Fibroblast of pulmonary artery (primary cell): Measurements from ENCODE around the gene PLCXD1.
"Not testable (repeated sequence)": the region's sequence is repeated elsewhere in the genome, so short reads cannot be mapped to it uniquely, and the experiment has no call there.

Experiments
- DNase-seq: peaks from one replicate; pipeline ENCODE4 v3.0.0-alpha.2; 2010; ENCODE audit warnings: low read depth
- H3K4me3 ChIP-seq: replicated peaks from 2 replicates; pipeline ENCODE4 v1.5.1; 2011; ENCODE audit warnings: low read depth, mild to moderate bottlenecking, control low read depth, low read length, moderate library complexity
- TF ChIP-seq, protein P1 (sequence below): IDR thresholded peaks from 2 replicates; pipeline ENCODE4 v1.5.1; 2011; ENCODE audit warnings: mild to moderate bottlenecking, control low read depth, low read length, inconsistent platforms; ENCODE audit errors: missing control alignments

The PLCXD1 gene, protein sequence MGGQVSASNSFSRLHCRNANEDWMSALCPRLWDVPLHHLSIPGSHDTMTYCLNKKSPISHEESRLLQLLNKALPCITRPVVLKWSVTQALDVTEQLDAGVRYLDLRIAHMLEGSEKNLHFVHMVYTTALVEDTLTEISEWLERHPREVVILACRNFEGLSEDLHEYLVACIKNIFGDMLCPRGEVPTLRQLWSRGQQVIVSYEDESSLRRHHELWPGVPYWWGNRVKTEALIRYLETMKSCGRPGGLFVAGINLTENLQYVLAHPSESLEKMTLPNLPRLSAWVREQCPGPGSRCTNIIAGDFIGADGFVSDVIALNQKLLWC

DNA sequence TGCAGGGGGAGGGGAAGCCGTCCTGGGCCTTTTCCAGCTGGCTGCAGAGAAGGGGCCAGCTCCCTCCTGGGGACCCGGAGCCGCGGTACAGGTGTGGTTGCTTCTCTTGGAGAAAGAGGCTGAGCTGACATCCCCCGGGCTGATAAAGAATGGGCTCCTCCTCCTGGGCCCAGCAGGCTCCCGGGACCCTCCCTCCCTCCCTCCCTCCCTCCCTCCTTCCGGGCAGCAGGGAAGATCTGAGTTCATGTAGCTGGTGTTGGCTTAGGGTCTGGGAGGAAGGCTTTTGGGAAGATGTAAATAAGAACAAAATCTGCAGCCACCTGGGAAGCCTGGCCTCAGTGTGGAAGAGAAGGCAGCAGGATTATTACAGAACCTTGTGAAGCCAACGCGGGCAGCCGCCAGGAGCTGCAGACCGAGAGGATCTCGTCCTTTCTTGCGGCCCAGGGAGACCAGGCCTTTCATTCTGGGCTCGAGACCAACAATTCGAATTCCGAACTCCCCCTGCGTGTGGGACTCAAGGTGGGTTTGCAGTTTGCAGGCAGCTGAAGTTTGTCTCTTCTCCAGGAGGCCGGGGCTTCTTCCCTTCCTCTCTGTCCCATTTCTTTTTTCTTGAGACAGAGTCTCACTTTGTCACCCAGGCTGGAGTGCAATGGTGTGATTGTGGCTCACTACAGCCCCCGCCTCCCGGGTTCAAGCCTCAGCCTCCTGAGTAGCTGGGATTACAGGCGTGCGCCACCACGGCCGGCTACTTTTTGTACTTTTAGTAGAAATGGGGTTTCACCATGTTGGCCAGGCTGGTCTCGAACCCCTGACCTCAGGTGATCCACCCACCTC is at the start of gene PLCXD1:
TSS of gene PLCXD1 (plus strand) at position 216 of the 834 bp plus-strand sequence. CDS start 2,807 bp downstream, outside the sequence.
- peak within 1 kb of the TSS; percentile 56 for H3K4me3 ChIP-seq
- peak; percentile 58 for DNase-seq
- TF ChIP-seq, protein P1, sequence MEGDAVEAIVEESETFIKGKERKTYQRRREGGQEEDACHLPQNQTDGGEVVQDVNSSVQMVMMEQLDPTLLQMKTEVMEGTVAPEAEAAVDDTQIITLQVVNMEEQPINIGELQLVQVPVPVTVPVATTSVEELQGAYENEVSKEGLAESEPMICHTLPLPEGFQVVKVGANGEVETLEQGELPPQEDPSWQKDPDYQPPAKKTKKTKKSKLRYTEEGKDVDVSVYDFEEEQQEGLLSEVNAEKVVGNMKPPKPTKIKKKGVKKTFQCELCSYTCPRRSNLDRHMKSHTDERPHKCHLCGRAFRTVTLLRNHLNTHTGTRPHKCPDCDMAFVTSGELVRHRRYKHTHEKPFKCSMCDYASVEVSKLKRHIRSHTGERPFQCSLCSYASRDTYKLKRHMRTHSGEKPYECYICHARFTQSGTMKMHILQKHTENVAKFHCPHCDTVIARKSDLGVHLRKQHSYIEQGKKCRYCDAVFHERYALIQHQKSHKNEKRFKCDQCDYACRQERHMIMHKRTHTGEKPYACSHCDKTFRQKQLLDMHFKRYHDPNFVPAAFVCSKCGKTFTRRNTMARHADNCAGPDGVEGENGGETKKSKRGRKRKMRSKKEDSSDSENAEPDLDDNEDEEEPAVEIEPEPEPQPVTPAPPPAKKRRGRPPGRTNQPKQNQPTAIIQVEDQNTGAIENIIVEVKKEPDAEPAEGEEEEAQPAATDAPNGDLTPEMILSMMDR, result no peak

DNA sequence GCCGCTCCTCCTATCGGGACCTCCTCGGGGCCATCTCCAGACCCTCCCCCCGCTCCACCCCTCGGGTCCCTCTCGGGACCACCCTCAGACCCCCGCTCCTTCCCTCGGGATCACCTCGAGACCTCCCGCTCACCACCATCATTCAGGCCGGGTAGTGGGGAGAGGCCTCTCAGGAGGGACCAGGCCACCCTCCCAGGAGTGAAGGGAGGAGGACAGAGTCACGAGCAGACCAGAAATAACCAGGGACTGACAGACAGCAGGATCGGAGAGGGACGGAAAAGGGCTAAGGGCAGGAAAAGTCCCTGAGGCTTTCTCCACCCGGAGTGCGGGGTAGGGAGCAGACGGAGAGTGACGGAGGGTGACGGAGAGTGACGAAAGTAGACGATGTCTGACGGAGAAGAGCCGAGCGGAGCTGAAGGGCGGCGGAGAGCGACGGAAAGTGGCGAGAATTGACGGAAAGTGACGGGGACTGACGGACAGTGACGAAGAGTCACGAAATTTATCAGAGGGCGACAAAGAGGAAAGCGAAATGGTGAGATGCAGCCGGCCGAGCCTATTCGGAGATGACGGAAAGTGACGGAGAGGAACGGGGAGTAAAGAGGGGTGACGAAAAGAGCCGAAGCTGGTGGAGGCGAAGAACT is 49.4 kb upstream of the PLCXD1 start:
- not testable (repeated sequence) for H3K4me3 ChIP-seq, DNase-seq

DNA sequence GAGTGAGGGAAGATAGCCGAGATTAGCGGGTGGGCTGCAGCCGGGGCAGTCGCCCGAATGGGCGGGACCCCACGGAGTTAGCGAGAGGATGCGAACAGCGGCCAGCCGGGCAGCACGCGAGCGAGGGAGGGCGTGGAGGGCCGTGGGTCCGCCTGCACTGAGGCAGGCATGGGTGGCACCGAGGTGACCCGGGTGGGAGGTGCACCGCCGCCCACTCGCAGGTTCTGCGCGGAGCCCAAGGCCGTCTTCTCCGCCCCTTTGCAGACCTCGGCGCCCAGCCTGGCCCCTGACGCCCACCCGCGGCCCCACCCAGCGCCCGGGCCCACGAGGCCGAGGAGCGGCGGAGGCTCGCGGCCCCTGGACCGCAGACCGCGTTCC is 48.9 kb upstream of the PLCXD1 start:
- not testable (repeated sequence) for H3K4me3 ChIP-seq, DNase-seq

DNA sequence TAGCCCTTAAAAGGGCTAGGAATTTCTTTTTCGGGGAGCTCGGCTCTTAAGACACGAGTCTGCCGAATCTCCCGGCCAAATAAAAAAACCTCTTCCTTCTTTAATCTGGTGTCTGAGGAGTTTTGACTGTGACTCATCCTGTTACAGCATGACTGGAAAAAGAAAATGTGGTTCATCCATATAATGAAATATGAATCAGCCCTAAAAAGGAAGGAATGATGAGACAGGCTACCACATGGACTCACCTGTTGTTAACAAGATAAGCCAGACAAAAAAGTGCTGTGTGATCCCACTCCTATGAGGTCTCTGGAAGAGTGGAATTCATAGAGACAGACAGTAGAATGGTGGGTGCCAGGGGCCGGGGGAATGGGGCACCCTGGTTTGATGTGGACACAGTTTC is 45.0 kb upstream of the PLCXD1 start:
- DNase-seq, result not testable (repeated sequence)

DNA sequence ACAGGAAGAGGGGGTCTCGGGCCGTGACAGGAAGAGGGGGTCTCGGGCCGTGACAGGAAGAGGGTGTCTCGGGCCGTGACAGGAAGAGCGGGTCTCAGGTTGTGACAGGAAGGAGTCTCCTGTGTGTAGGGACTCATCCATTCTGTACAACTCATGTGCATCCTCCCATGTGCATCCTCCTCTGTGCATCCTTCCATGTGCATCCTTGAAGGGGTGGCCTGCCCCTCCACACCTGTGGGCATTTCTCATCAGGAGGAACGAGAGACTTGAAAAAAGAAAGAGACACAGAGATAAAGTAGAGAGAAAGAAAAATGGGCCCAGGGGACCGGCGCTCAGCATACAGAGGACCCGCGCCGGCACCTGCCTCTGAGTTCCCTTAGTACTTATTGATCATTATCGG is 30.2 kb upstream of the PLCXD1 start:
- no peak for DNase-seq
- TF ChIP-seq, protein P1, result no peak

More for the DNA sequence above, 45.0 kb upstream of the PLCXD1 start:
- H3K4me3 ChIP-seq, result not testable (repeated sequence)

DNA sequence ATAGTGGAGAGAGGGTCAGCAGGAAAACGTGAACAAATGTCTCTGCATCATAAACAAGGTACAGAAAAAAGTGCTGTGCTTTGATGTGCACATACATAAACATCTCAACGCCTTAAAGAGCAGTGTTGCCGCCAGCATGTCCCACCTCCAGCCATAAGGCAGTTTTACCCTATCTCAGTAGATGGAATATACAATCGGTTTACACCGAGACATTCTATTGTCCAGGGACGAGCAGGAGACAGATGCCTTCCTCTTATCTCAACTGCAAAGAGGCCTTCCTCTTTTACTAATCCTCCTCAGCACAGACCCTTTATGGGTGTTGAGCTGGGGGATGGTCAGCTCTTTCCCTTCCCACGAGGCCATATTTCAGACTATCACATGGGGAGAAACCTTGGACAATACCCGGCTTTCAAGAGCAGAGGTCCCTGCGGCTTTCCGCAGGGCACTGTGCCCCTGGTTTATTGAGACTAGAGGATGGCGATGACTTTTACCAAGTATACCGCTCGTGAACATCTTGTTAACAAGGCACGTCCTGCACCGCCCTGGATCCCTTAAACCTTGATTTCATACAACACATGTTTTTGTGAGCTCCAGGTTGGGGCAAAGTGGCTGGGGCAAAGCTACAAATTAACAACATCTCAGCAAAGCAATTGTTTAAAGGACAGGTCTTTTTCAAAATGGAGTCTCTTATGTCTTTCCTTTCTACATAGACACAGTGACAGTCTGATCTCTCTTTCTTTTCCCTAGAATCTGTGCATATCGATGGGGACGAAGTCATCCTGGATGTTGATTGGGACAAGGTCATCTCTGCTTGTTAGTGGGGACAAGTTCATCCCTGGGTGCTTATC is 29.6 kb upstream of the PLCXD1 start:
- DNase-seq, H3K4me3 ChIP-seq: not testable (repeated sequence)

More for the DNA sequence above, 30.2 kb upstream of the PLCXD1 start:
- H3K4me3 ChIP-seq, result no peak overlapping the region

DNA sequence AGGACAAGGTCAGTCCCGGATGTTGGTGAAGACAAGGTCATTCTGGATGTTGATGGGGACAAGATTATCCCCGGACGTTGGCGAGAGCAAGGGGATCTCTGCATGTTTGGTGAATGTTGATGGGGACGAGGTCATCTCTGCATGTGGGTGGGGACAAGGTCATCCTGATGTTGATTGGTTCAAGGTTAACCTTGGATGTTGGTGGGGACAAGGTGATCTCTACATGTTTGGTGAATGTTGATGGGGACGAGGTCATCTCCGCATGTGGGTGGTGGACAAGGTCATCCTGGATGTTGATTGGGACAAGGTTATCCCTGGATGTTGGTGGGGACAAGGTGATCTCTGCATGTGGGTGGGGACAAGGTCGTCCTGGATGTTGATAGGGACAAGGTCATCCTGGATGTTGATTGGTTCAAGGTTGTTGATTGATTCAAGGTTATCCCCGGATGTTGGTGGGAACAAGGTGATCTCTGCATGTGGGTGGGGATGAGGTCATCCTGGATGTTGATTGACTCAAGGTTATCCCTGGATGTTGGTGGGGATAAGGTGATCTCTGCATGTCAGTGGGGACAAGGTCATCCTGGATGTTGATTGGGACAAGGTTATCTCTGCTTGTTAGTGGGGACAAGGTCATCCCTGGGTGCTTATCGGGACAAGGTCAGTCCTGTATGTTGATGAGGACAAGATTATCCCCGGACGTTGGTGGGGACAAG is 28.8 kb upstream of the PLCXD1 start:
- TF ChIP-seq, protein P1, result no peak
- H3K4me3 ChIP-seq, result no peak overlapping the region
- no peak for DNase-seq

DNA sequence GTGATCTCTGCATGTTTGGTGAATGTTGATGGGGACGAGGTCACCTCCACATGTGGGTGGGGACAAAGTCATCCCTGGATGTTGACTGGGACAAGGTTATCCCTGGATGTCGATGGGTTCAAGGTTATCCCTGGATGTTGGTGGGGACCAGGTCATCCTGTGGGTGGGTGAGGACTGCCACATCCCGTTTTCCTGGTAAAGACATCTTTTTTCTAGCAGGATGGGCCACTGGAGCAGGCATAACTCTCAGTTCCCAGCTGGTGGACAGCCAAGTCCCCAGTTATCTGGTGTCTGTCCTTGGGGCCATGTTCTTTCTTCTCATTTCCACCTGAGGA is 28.3 kb upstream of the PLCXD1 start:
- TF ChIP-seq, protein P1, result no peak
- DNase-seq, result no peak
- H3K4me3 ChIP-seq, result no peak overlapping the region
